Endothelial cell (in vitro differentiated cells): ENCODE data around the gene C6orf52. TPM values are rescaled to one million over a fixed set of nuclear protein-coding genes. Genes with fewer than 3 reads are reported as not detected.

Source experiments
- DNase-seq: peaks from one replicate; pipeline ENCODE4 v3.0.0; 2021; ENCODE audit warnings: low spot score
- H3K27ac Mint-ChIP-seq: one replicate; pipeline ENCODE4 v1.8.0; 2021; ENCODE audit warnings: mixed read lengths, inconsistent platforms; ENCODE audit not compliant: unreplicated experiment
- H3K27me3 Mint-ChIP-seq: one replicate; pipeline ENCODE4 v1.8.0; 2021; ENCODE audit warnings: mild to moderate bottlenecking, moderate library complexity, mixed read lengths, inconsistent platforms; ENCODE audit not compliant: unreplicated experiment
- H3K36me3 Mint-ChIP-seq: one replicate; pipeline ENCODE4 v1.8.0; 2021; ENCODE audit warnings: mild to moderate bottlenecking, low read depth, mixed read lengths, inconsistent platforms; ENCODE audit not compliant: unreplicated experiment
- H3K4me1 Mint-ChIP-seq: one replicate; pipeline ENCODE4 v1.8.0; 2021; ENCODE audit warnings: mild to moderate bottlenecking, mixed read lengths, inconsistent platforms; ENCODE audit not compliant: unreplicated experiment
- H3K4me3 Mint-ChIP-seq: one replicate; pipeline ENCODE4 v1.8.0; 2021; ENCODE audit warnings: mild to moderate bottlenecking, mixed read lengths, inconsistent platforms; ENCODE audit not compliant: unreplicated experiment
- H3K9me3 Mint-ChIP-seq: one replicate; pipeline ENCODE4 v1.8.0; 2021; ENCODE audit warnings: mixed read lengths, inconsistent platforms; ENCODE audit not compliant: unreplicated experiment
- CTCF ChIP-seq: fragments of 200-600 bp; sonication (generic); IDR thresholded peaks from one replicate; pipeline ENCODE4 v1.5.0; 2021; ENCODE audit warnings: antibody characterized with exemption; ENCODE audit not compliant: unreplicated experiment
- total RNA-seq: library from RNA; stranded (reverse); fragmentation: NEBNext Ultra II Directional; extraction: Animal tissue kit (Norgen Biotek cat#: 25700); gene quantifications from one replicate; pipeline ENCODE4 v1.2.1, GENCODE V29; 2021; ENCODE audit not compliant: unreplicated experiment

Gene C6orf52
- total RNA-seq, 1 donor from 2014 or later = 1.6 TPM

GRCh38 chr6:10659699-10660348, 34.6 kb downstream of the C6orf52 start:
- TF ChIP-seq CTCF = no peak
- Mint-ChIP-seq H3K4me1 (peaks cover 7% of the 10 kb centered on the region), H3K4me3 (peak overlapping the region; percentile 59), H3K27ac (no peak overlapping the region), H3K9me3 (no peaks in the 10 kb centered on the region), H3K27me3 (peaks cover 12% of the 10 kb centered on the region), H3K36me3 (peaks cover 3% of the 10 kb centered on the region)
- DNase-seq = peak; percentile 46

GRCh38 chr6:10658910-10659698, 35.3 kb downstream of the C6orf52 start:
- peak overlapping the region; percentile 59 for H3K4me3 Mint-ChIP-seq
- TF ChIP-seq CTCF = no peak
- no peaks in the 10 kb centered on the region for H3K9me3 Mint-ChIP-seq
- H3K4me1 Mint-ChIP-seq = peaks cover 7% of the 10 kb centered on the region
- no peak overlapping the region for H3K27ac Mint-ChIP-seq
- H3K27me3 Mint-ChIP-seq = peaks cover 12% of the 10 kb centered on the region
- no peak for DNase-seq
- H3K36me3 Mint-ChIP-seq = peaks cover 3% of the 10 kb centered on the region

GRCh38 chr6:10655508-10656055, 38.8 kb downstream of the C6orf52 start:
- H3K36me3 Mint-ChIP-seq = peaks cover 1% of the 10 kb centered on the region
- no peak for TF ChIP-seq CTCF
- H3K27me3 Mint-ChIP-seq = peaks cover 9% of the 10 kb centered on the region
- no peaks in the 10 kb centered on the region for H3K9me3 Mint-ChIP-seq
- H3K27ac Mint-ChIP-seq = no peak overlapping the region
- peaks cover 7% of the 10 kb centered on the region for H3K4me1 Mint-ChIP-seq
- DNase-seq = no peak
- H3K4me3 Mint-ChIP-seq = no peak overlapping the region

GRCh38 chr6:10644225-10644624, 50.2 kb downstream of the C6orf52 start:
- no peak overlapping the region for H3K4me3 Mint-ChIP-seq
- peaks cover 14% of the 10 kb centered on the region for H3K4me1 Mint-ChIP-seq
- peaks cover 2% of the 10 kb centered on the region for H3K27me3 Mint-ChIP-seq
- H3K36me3 Mint-ChIP-seq = peaks cover 17% of the 10 kb centered on the region
- no peak for TF ChIP-seq CTCF
- no peak overlapping the region for H3K27ac Mint-ChIP-seq
- DNase-seq = no peak
- no peaks in the 10 kb centered on the region for H3K9me3 Mint-ChIP-seq
